Endothelial cell of umbilical vein (primary cell): ENCODE measurements around the gene CNIH2.

Experiments
- CTCF ChIP-seq, 2 donors: IDR thresholded peaks; 1 replicate in 1 of 2; 2 replicates in 1 of 2; pipeline ENCODE4 v1.5.1; 2011; ENCODE audit warnings: low read length in 2 of 2, mild to moderate bottlenecking in 2 of 2, moderate library complexity in 2 of 2, control low read depth in 1 of 2, inconsistent platforms in 1 of 2, low read depth in 1 of 2; ENCODE audit not compliant: insufficient read depth in 1 of 2; ENCODE audit errors: extremely low read depth in 1 of 2
- EZH2 ChIP-seq: IDR thresholded peaks from 2 replicates; pipeline ENCODE4 v1.6.1; 2012; ENCODE audit warnings: borderline replicate concordance, low read depth, mild to moderate bottlenecking, moderate library complexity, low read length, inconsistent platforms; ENCODE audit not compliant: severe bottlenecking

GRCh38 chr11:66328031-66328301 is 50.0 kb downstream of the CNIH2 start:
- no peak for TF ChIP-seq CTCF (IDR thresholded peaks at IDR 0.05; ENCODE audit: extremely low read depth in 1 of 2, insufficient read depth in 1 of 2, low read depth in 1 of 2, low read length in 2 of 2)
- no peak for TF ChIP-seq EZH2
